GM19328 (cell line): ENCODE data around the gene CASP2.

Experiments
- ATAC-seq: cut with Tn5 transposase; IDR thresholded peaks from one replicate; pipeline ENCODE4 v1.9.1; 2021; ENCODE audit warnings: mild to moderate bottlenecking, moderate library complexity; ENCODE audit not compliant: unreplicated experiment

The CASP2 gene

DNA sequence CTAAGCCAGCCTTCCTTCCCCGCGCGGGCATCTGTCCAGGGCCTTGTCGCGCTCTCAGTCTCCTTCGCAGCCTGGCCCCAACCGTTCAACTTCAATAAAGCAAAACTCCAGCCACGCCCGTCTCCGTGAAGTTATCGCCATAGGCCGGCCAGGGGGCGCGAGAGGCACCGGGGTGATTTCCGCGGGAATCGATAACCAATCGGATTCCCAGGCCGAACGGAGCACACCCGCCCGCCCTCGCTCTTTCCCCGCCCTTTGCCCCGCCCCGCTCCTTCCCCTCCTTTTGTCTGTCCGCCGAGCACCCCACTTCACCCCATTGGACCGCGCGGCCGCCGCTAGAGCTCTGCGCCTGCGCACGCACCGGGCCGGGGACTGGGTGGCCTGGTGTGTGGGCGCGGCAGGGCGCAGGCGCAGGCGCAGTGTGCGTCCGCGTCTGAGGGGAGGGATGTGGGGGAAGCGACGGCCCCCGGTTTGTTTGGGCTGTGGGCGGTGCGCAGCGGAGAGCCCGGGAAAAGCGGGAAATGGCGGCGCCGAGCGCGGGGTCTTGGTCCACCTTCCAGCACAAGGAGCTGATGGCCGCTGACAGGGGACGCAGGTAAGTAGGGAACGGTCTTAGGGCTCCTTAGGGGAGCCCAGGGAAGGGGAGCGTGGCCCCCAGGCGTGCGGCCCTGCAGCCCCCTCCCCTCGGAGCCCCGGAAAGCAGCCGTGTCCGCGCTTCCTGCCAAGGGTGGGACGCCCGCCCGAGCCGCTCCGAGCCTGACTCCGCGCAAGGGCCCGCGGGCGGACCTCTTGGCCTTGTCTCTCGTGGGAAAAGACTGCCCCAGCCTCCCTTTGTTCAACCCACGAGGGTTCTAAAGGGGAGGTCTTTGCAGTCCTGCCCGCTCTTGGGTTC is at the start of gene CASP2:
Gene CASP2, plus strand, starts transcription at position 417 of the 892 bp plus-strand sequence. Its CDS starts 105 bp downstream, at position 522.
- peak; percentile 84 for ATAC-seq

GRCh38 chr7:143239813-143240212 is 48.3 kb upstream of the CASP2 start:
- ATAC-seq = no peak

GRCh38 chr7:143240291-143241168 is 47.6 kb upstream of the CASP2 start:
- peak; percentile 96 for ATAC-seq

- no peak for ATAC-seq
Measured at GRCh38 chr7:143242306-143242705, 45.8 kb upstream of the CASP2 start.

DNA sequence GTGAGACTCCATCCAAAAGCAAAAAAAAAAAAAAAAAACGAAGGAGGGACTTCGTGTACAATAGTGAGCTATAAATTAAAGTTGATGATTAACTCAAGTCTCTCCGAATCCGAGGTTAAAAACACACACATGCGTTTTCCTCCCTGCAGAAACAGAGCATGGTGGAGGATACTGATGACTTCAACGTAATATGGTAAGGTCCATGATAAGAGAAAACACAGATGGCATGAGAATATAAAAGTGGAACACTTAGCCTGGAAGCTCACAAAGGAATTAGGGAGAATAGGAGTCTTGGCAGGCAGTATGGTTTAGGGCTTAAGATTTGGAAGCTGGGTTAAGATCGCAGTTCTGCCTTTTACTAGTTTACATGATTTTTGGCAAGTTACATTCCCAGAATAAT is 45.0 kb upstream of the CASP2 start:
- ATAC-seq = no peak

- no peak for ATAC-seq
Measured at GRCh38 chr7:143243614-143244013, 44.5 kb upstream of the CASP2 start.

- ATAC-seq = no peak
Measured at GRCh38 chr7:143244321-143244720, 43.8 kb upstream of the CASP2 start.

DNA sequence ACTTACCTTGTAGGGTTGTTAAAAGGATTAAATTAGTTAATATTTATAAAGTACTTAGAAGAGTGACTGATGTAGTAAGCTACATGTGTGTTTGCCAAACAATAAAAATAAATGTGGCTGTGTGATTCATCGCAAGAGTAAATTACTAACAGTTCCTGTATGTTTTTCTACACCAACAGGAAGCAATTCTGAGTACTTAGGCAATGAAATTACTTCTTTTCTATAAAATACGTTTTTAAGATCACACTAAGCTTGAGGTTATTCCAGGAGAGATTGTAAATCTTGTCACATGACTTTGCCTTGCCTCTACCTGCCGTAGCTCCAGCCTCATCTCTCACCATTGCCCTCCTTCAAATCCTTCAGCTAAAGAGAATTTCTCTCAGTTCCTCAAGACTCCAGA is 43.0 kb upstream of the CASP2 start:
- ATAC-seq = no peak

DNA sequence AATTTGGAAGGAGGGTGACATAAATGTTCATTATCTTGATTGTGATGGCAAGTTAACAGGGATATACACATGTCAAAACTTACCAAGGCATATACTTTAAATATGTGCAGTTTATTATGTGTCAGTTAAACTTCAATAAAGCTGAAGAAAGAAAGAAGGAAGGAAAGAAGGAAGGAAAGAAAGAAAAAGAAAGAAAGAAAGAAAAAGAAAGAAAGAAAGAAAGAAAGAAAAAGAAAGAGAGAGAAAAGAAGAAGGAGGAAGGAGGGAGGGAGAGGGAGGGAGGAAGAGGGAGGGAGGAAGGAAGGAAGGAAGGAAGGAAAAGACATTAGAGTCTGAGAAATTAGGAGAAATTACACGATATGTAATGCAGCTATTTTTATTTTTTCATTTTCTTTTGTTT is 40.8 kb upstream of the CASP2 start:
- no peak for ATAC-seq

DNA sequence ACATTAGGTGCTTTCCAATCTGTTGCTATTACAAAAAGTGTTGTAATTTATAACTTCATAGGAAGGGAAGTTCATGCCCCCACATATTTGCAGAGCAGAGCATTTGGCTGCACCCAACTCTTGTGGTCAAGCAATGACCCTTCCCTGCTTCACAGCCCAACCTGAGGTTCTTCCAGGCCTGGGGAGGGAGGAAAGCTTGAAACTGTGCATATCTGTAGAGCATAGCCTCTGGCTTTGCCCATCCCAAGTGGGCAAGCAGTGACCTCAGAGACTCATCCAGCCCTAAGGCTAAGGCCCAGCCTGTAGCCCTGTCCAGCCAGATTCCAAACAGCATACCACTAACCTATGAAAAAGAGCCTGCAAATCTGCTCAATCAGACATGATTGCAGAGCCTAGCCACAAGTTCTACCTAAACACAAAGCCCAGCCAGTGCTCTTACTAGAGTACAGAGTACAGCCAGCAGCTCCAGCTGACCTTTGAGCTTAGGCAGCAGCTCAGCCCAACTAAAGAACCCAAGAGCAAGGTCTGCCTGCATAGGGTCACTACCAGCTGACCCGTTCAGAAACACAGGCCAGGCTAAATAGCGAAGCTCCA is 39.3 kb upstream of the CASP2 start:
- ATAC-seq = no peak

- ATAC-seq = no peak
Measured at GRCh38 chr7:143250199-143250598, 38.0 kb upstream of the CASP2 start.

- ATAC-seq = no peak
Measured at GRCh38 chr7:143250822-143251221, 37.3 kb upstream of the CASP2 start.

GRCh38 chr7:143252006-143252405 is 36.1 kb upstream of the CASP2 start:
- no peak for ATAC-seq

DNA sequence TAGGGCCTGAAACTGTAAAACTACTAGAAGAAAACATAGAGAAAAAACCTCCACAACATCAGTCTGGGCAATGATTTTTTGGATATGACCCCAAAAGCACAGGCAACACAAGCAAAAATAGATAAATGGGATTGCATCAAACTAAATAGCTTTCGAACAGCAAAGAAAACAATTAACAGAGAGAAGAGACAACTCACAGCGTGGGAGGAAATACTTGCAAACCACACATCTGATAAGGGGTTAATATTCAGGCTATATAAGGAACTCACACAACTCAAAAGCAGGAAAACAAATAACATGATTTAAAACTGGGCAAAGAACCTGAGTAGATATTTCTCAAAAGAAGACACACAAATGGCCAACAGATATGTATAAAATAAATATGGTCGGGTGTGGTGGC is 32.6 kb upstream of the CASP2 start:
- no peak for ATAC-seq

DNA sequence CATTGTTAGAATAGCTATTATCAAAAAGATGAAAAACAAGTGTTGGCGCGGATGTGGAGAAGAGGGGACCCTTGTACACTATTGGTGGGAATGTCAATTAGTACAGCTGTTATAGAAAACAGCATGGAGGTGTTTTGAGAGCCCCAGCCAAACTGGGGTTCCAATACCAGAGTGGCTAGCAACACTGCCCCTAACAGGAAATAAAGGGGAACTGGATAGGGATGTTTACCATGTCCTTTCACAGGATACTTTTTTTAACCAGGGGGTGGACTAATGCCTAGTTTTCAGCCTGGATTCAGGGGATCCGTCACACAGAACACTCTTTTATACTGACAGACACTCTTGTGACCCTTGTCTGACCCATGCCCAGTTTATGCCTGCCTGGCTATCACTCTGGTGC is 31.8 kb upstream of the CASP2 start:
- ATAC-seq = no peak

DNA sequence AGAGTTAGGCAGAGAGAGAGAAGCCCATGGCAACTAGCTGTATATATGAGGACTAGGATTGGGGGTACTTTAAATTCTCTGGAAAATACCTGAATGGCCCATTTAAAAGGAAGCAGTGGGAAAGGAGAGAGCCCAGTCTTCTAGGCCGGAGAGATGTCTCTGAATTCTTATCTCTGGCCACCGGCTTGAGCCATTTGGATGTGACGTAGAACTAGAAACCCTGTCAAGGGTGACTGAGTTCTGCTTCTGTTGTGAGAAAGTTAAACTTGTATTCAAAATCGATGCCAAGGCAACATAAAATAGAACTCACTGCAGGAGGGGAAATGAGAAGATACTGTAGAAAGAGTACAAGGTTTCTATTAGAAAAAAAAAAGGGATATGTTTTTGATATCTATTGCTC is 31.2 kb upstream of the CASP2 start:
- ATAC-seq = peak; percentile 70

- no peak for ATAC-seq
Measured at GRCh38 chr7:143257501-143257900, 30.6 kb upstream of the CASP2 start.

DNA sequence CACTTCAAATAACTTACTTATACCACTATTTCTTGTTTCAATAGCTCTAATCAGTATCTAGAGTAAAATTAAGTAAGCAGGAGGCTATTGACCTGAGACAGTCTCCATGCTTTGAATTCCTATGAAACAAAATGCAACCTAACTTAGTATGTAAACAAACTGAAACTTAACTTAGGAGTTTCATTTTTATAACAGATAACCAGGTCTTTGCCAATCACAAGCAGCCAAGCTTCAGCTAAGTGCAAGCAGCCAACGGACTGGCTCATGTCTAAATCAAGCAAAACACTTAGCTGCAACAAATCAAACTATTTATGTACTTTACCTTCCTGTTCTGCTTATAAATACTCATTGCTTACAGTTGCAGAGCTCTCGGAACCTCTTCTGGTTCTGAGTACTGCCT is 29.3 kb upstream of the CASP2 start:
- ATAC-seq = peak; percentile 41

DNA sequence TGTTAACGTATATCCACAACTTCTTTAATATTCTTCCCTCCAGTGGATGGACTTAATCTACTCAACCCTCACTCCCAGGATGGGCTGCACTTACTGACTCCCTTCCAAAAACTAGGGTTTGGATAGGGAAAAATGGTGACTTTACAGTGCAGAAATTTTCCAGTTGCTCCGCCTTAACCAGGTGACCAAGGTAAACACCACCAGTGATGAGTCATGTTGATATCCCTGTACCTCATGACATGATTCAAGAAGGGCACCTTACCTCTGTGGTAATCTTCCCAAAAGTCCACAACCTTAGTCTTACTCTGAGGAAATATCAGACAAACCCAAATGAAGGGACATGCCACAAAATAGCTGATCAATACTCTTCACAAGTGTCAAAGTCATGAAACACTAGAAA is 28.4 kb upstream of the CASP2 start:
- no peak for ATAC-seq

GRCh38 chr7:143261901-143262300 is 26.2 kb upstream of the CASP2 start:
- ATAC-seq = no peak
